ENCODE results near the gene ZNF236.

DNA sequence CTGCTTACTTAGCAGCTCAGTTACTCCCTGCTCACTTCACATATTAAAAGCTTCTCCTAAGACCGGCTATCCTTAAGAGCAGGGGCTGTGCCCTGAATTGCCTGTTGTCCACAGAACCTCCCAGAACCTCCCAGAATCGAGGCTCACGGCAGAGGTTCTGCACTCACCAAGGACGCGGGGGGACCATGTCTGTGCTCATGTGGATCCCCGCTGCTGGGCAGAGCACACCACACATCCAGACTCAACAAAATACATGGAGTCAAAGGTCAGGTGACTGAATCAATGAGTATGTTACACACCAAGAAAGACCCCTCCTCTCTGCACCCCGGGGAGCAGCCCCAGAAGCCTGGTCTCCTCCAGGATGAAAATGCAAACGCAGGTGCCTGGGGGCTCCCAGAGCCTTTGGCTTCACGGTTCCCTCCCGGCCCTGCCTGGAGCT, 161.3 kb downstream of the ZNF236 start:
- TF ChIP-seq, protein P1, sequence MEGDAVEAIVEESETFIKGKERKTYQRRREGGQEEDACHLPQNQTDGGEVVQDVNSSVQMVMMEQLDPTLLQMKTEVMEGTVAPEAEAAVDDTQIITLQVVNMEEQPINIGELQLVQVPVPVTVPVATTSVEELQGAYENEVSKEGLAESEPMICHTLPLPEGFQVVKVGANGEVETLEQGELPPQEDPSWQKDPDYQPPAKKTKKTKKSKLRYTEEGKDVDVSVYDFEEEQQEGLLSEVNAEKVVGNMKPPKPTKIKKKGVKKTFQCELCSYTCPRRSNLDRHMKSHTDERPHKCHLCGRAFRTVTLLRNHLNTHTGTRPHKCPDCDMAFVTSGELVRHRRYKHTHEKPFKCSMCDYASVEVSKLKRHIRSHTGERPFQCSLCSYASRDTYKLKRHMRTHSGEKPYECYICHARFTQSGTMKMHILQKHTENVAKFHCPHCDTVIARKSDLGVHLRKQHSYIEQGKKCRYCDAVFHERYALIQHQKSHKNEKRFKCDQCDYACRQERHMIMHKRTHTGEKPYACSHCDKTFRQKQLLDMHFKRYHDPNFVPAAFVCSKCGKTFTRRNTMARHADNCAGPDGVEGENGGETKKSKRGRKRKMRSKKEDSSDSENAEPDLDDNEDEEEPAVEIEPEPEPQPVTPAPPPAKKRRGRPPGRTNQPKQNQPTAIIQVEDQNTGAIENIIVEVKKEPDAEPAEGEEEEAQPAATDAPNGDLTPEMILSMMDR (IDR thresholded peaks at IDR 0.05; ENCODE audit: poor library complexity) = no peak
- no peak for TF ChIP-seq EZH2phosphoT487 (IDR thresholded peaks at IDR 0.05; ENCODE audit: low read depth, severe bottlenecking, unreplicated experiment)
- TF ChIP-seq EZH2 (IDR thresholded peaks at IDR 0.05; ENCODE audit: borderline replicate concordance) = no peak
